ENCODE measurements around the gene PLEKHH1.

GRCh38 chr14:67622675-67623074, 89.6 kb downstream of the PLEKHH1 start:
- TF ChIP-seq, protein P1, sequence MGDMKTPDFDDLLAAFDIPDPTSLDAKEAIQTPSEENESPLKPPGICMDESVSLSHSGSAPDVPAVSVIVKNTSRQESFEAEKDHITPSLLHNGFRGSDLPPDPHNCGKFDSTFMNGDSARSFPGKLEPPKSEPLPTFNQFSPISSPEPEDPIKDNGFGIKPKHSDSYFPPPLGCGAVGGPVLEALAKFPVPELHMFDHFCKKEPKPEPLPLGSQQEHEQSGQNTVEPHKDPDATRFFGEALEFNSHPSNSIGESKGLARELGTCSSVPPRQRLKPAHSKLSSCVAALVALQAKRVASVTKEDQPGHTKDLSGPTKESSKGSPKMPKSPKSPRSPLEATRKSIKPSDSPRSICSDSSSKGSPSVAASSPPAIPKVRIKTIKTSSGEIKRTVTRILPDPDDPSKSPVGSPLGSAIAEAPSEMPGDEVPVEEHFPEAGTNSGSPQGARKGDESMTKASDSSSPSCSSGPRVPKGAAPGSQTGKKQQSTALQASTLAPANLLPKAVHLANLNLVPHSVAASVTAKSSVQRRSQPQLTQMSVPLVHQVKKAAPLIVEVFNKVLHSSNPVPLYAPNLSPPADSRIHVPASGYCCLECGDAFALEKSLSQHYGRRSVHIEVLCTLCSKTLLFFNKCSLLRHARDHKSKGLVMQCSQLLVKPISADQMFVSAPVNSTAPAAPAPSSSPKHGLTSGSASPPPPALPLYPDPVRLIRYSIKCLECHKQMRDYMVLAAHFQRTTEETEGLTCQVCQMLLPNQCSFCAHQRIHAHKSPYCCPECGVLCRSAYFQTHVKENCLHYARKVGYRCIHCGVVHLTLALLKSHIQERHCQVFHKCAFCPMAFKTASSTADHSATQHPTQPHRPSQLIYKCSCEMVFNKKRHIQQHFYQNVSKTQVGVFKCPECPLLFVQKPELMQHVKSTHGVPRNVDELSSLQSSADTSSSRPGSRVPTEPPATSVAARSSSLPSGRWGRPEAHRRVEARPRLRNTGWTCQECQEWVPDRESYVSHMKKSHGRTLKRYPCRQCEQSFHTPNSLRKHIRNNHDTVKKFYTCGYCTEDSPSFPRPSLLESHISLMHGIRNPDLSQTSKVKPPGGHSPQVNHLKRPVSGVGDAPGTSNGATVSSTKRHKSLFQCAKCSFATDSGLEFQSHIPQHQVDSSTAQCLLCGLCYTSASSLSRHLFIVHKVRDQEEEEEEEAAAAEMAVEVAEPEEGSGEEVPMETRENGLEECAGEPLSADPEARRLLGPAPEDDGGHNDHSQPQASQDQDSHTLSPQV (IDR thresholded peaks at IDR 0.05) = no peak
- TF ChIP-seq XRCC5 (IDR thresholded peaks at IDR 0.05; ENCODE audit: low read depth, low read length) (no peak), TEAD4 (IDR thresholded peaks at IDR 0.05; ENCODE audit: low read length) (peak; percentile 30; the same call in 1 of the 2 replicates), TEAD4 (CRISPR knock-in tag; IDR thresholded peaks at IDR 0.05; ENCODE audit: borderline replicate concordance) (no peak), SNRNP70 (optimal IDR thresholded peaks at IDR 0.05; ENCODE audit: low read depth, low read length) (no peak), CTCF (IDR thresholded peaks at IDR 0.05 in 2 of 3, conservative IDR thresholded peaks at IDR 0.05 in 1 of 3; ENCODE audit: insufficient read depth in 2 of 3, low read depth in 1 of 3, low read length in 3 of 3) (no peak), ZC3H8 (IDR thresholded peaks at IDR 0.05) (no peak), GABPA (tag; conservative IDR thresholded peaks at IDR 0.05; ENCODE audit: low read depth) (no peak)
- TF ChIP-seq, protein P2, sequence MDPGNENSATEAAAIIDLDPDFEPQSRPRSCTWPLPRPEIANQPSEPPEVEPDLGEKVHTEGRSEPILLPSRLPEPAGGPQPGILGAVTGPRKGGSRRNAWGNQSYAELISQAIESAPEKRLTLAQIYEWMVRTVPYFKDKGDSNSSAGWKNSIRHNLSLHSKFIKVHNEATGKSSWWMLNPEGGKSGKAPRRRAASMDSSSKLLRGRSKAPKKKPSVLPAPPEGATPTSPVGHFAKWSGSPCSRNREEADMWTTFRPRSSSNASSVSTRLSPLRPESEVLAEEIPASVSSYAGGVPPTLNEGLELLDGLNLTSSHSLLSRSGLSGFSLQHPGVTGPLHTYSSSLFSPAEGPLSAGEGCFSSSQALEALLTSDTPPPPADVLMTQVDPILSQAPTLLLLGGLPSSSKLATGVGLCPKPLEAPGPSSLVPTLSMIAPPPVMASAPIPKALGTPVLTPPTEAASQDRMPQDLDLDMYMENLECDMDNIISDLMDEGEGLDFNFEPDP (CRISPR knock-in tag; IDR thresholded peaks at IDR 0.05) = no peak

Data from K562 (cell line).